GM23338 (cell line): Measurements from ENCODE around the gene ZNF292.

ENCODE experiments used
- EZH2 ChIP-seq: fragments of 200-600 bp; sonication (generic); IDR thresholded peaks from one replicate; pipeline ENCODE4 v1.8.0; 2017; ENCODE audit warnings: antibody characterized with exemption, mild to moderate bottlenecking, low read depth; ENCODE audit not compliant: unreplicated experiment
- EZH2phosphoT487 ChIP-seq: fragments of 200-600 bp; sonication (generic); IDR thresholded peaks from one replicate; pipeline ENCODE4 v1.8.1; 2018; ENCODE audit warnings: antibody characterized with exemption; ENCODE audit not compliant: unreplicated experiment

GRCh38 chr6:87237804-87238203, 82.4 kb downstream of the ZNF292 start:
- TF ChIP-seq EZH2 (no peak), EZH2phosphoT487 (no peak)
